ENCODE measurements around the gene ZNF787. TPM values are rescaled to one million over a fixed set of nuclear protein-coding genes. Genes with fewer than 3 reads are reported as not detected.

Gene ZNF787
- total and polyA plus RNA-seq, 9 donors = 3.0 to 36.8 (median 25.8) TPM

- Histone ChIP-seq H3K27me3 (no peaks in the 10 kb centered on the region), H3K36me3 (no peaks in the 10 kb centered on the region), H3K4me3 (peak overlapping the region; percentile 65), H3K27ac (peak overlapping the region; percentile 26 to 90), H3K4me1 (ENCODE audit: insufficient read depth) (peaks cover 4% of the 10 kb centered on the region), H3K9me3 (no peaks in the 10 kb centered on the region)
- TF ChIP-seq POLR2A (IDR thresholded peaks at IDR 0.05) (no peak), EP300 (IDR thresholded peaks at IDR 0.05) (no peak)
- TF ChIP-seq, protein P1, sequence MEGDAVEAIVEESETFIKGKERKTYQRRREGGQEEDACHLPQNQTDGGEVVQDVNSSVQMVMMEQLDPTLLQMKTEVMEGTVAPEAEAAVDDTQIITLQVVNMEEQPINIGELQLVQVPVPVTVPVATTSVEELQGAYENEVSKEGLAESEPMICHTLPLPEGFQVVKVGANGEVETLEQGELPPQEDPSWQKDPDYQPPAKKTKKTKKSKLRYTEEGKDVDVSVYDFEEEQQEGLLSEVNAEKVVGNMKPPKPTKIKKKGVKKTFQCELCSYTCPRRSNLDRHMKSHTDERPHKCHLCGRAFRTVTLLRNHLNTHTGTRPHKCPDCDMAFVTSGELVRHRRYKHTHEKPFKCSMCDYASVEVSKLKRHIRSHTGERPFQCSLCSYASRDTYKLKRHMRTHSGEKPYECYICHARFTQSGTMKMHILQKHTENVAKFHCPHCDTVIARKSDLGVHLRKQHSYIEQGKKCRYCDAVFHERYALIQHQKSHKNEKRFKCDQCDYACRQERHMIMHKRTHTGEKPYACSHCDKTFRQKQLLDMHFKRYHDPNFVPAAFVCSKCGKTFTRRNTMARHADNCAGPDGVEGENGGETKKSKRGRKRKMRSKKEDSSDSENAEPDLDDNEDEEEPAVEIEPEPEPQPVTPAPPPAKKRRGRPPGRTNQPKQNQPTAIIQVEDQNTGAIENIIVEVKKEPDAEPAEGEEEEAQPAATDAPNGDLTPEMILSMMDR (IDR thresholded peaks at IDR 0.05) = no peak
- no peak for DNase-seq
- 14 to 19% (median 14%) methylated on average over 22 of the region's 22 CpGs for WGBS, 3 donors
- intact Hi-C loops (cut with DNase I) = loop anchor here in 2 of 4 donors (2.0 to 10.0 kb wide), 3 partner anchors 19 to 165 kb away; partner anchors contain the start of gene ZNF787 (in 1 of the 2)
These were observed 18.9 kb upstream of the ZNF787 start for GRCh38 chr19:56139847-56140582.

GRCh38 chr19:56138069-56138468 lies 17.0 kb upstream of the ZNF787 start:
- H3K27ac ChIP-seq = no peak overlapping the region
- H3K36me3 ChIP-seq = no peaks in the 10 kb centered on the region
- DNase-seq = no peak
- WGBS, 3 donors = 35 to 57% (median 37%) methylated on average over 3 of the region's 3 CpGs
- H3K4me3 ChIP-seq = no peak overlapping the region
- intact Hi-C loops (cut with DNase I) = no loop called here
- H3K4me1 ChIP-seq (ENCODE audit: insufficient read depth) = peaks cover 4% of the 10 kb centered on the region
- H3K9me3 ChIP-seq = no peaks in the 10 kb centered on the region
- H3K27me3 ChIP-seq = no peaks in the 10 kb centered on the region
- TF ChIP-seq EP300 (IDR thresholded peaks at IDR 0.05) = no peak
- TF ChIP-seq POLR2A (IDR thresholded peaks at IDR 0.05) = no peak
- TF ChIP-seq, protein P1 (IDR thresholded peaks at IDR 0.05) = no peak

GRCh38 chr19:56137405-56137804 lies 16.3 kb upstream of the ZNF787 start:
- H3K9me3 ChIP-seq = no peaks in the 10 kb centered on the region
- intact Hi-C loops (cut with DNase I) = no loop called here
- no peak overlapping the region for H3K27ac ChIP-seq
- WGBS, 3 donors = 79 to 80% (median 80%) methylated on average over 6 of the region's 6 CpGs
- DNase-seq = no peak
- H3K27me3 ChIP-seq = no peaks in the 10 kb centered on the region
- TF ChIP-seq, protein P1 (IDR thresholded peaks at IDR 0.05) = no peak
- TF ChIP-seq POLR2A (IDR thresholded peaks at IDR 0.05) (no peak), EP300 (IDR thresholded peaks at IDR 0.05) (no peak)
- no peaks in the 10 kb centered on the region for H3K36me3 ChIP-seq
- H3K4me3 ChIP-seq = no peak overlapping the region
- H3K4me1 ChIP-seq (ENCODE audit: insufficient read depth) = peaks cover 2% of the 10 kb centered on the region

DNA sequence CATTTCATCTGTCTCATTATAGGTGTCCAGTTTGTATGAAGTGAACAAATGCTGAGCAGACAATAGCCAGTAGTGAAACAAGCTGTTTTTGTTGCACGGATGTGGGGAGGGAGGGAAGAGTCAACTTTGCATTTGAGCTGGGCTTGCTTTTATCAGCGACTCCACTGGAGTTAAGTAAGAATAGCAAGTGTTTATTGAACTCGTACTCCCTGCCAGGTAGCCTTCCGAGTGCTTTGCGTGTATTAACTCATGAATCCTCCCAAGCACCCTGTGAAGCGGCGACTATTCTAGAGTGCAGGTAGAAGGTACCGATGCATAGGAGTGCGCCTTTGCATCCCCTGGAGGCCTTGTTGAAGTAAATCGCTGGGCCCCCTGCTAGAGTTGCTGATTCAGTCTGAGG lies 15.3 kb upstream of the ZNF787 start:
- Histone ChIP-seq H3K4me3 (no peak overlapping the region), H3K4me1 (ENCODE audit: insufficient read depth) (peaks cover 5% of the 10 kb centered on the region), H3K27ac (no peak overlapping the region)

More for the DNA sequence above, 15.3 kb upstream of the ZNF787 start:
- intact Hi-C loops (cut with DNase I) = no loop called here
- WGBS, 3 donors = 57 to 63% (median 59%) methylated on average over 10 of the region's 10 CpGs
- TF ChIP-seq, protein P1 (IDR thresholded peaks at IDR 0.05) = no peak
- H3K9me3 ChIP-seq = no peaks in the 10 kb centered on the region
- no peak for DNase-seq
- H3K27me3 ChIP-seq = no peaks in the 10 kb centered on the region
- no peaks in the 10 kb centered on the region for H3K36me3 ChIP-seq

All from ovary (tissue), 9 donors.